GM11168 (cell line): ENCODE data around the gene DNAJA1.

ENCODE experiments used
- in situ Hi-C: fragments of 300-500 bp; cut with MboI; formaldehyde crosslinking; loops from one replicate; pipeline ENCODE4 v1.12.0; 2022; ENCODE audit warnings: low sequenced_read_pairs; ENCODE audit not compliant: unreplicated experiment

DNAJA1 gene

DNA sequence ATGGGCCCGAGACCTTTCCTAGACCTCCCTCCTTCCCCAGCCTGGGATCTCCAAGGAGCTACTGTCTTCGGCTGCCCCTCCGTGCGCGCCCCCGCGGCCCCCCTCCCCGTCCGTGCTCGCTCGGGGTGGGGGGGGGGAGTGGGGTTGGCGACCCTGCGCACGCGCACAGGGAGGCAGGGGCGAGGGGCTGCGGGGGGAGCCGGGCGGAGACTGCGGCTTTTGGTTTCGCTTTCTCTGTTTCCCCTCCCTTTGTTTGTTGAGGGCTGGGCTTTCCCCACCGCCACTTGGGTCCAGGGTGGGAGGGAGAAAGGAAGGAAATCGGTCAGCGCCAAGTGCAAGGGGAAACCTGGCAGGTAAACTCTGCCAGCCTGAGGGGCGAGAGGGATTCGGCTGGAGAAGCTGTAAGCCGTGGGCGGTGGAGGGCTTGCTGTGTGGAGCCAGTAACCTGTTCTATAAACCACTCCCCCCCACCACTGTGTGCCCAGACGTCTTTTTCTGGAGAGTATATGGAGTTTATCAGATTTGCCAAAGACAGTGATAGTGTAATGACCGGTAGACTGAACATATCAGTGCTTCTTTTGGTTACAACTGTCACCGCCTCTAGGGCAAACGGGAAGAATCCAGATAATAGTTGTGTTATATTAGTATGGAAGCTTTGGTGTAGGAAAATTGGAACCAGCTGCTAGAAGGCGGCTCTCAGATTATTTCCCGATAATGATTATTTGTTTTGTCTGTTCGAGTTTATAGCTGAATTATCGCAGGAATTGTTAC, 684 bp downstream of the DNAJA1 start:
- in situ Hi-C loops: no loop called here

DNA sequence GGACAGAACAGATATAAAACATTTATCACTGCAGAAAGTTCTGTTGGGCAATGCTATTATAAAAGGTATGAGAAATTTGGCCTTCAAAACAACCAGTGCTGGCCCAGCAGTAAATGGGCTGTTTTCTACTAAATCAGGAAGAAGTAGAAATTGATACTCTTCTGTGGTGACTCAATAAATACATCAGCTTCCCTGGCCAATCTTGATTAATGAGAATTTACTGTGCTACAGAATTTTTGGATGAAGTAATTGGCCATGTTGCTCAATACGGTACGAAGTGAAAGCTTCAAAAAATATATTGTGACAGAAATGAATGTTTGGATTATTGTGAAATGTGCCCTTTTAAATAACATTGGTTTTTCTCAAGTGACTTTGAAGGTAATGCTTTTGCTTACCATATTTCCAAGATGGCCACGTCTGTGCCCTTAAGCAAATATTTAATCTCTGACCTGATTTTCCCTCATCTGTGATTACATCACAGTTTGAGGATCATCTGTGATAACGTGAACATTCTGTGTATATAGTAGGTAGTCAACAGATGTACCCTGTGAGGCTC, 4.2 kb downstream of the DNAJA1 start:
- in situ Hi-C loops: no loop called here

DNA sequence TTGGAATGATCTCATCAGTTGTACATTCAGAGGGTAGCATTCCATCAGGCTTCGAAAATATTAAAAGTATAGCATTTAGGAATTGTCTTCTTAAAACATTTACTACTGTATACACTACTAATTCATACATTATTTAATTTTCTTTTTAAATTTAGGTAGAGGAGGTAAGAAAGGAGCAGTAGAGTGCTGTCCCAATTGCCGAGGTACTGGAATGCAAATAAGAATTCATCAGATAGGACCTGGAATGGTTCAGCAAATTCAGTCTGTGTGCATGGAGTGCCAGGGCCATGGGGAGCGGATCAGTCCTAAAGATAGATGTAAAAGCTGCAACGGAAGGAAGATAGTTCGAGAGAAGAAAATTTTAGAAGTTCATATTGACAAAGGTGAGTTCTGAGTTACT, 5.2 kb downstream of the DNAJA1 start:
- in situ Hi-C loops: no loop called here

GRCh38 chr9:33032292-33032691, 7.2 kb downstream of the DNAJA1 start:
- in situ Hi-C loops: no loop called here

- in situ Hi-C loops: no loop called here
These were observed 7.8 kb downstream of the DNAJA1 start for GRCh38 chr9:33032865-33033264.

DNA sequence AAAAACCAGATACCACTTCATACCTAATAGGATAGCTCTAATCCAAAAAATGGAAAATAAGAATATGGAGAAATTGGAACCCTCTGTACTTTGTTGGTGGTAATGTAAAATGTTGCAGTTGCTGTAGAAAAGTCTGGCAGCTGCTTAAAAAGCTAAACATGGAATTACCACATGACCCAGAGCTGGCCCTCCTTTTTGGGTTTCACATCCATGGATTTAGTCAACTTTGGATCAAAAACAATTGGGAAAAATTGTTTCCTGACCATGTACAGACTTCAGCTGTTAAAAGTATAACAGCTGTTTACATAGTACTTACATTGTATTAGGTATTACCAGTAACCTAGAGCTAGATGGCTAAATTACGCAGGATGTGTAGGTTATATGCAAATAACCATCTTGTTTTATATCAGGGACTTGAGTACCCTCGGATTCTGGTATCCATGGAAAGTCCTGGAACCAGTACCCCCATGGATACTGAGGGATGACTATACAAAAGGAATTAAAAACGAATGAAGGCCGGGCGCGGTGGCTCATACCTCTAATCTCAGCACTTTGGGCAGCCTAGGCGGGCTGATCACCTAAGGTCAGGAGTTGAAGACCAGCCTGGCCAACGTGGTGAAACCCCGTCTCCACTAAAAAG, 15.8 kb downstream of the DNAJA1 start:
- in situ Hi-C loops: no loop called here

- in situ Hi-C loops: no loop called here
These were observed 16.5 kb downstream of the DNAJA1 start for GRCh38 chr9:33041432-33042188.

DNA sequence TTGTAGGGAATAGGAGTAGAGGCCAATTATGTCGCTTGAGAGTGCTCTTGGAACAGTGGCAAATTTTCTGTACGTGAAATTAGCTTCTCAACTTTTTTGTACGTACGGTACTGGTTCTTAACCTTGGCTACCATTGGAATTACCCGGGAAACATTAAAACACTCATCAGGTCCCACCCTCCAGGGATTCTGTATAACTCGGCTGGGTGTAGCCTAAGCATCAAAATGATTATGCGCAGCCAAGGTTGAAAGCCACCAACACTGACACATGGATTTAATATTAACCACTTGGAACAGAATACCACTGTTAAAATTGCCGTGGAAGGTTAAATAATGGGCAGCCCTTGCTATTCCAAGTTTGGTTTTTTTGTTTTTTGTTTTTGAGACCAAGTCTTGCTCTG, 17.4 kb downstream of the DNAJA1 start:
- in situ Hi-C loops: no loop called here

DNA sequence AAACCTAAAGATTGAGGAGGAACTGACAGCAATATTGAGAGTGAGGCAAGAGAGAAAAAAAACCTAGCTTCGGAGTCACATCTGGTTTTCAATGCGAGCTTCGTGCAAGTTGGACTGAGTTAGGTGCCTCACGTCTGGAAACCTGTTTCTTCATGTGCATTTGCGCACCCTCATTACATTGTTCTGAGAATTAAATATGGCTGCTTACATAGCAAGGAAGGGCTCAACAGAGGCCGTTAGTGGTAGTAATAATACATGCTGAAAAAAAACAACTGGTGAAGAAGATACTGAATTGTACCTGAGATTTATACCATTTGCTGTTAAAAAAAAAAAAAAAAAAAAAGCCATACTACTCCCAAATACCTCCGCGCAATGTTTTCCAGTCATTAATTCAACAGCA, 18.6 kb downstream of the DNAJA1 start:
- in situ Hi-C loops: no loop called here

DNA sequence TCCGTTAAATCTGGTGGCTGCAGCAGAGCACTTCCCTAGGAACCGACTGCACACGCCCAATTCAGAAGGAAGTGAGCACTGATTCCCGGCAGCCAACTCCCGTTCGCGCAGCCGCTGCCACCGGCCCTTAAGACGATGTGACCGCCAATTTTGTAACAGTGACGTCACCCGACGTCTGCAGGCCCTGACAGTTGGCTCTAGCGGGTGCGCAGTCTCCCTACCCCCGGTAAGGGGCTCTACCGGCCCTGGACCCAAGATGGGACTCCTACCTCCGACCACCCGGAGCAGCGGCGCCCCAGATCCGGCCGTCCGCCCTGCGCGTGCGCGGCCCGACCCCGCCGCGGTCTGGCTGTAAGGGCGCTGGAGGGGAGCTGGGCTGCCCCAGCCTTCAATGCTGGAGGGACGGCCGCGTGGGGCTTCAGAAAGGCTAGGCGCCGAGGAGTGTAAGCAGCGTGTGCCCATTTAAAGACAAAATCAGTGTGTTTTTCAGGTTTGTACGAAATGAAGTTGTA, 19.1 kb downstream of the DNAJA1 start:
- in situ Hi-C loops: no loop called here

GRCh38 chr9:33044677-33045282, 19.7 kb downstream of the DNAJA1 start:
- in situ Hi-C loops: no loop called here

DNA sequence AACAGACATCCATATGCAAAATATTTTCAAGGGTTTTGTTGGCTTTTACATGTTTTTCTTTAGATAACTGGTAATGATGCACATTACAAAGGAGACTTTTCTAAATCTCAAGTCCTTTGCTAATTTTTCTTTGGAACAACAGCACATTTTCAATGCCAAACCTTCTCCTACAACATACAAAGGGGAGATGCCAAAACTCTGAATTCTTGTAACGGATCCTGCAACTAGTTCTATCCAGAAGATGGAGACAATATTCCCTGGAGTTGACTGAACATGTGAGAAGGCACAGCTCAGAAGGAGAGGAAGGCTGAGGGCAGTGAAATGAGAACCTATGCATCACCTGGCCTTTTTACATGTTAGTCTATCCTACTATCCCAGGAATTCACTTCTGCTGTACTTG, 21.0 kb downstream of the DNAJA1 start:
- in situ Hi-C loops: no loop called here

GRCh38 chr9:33048054-33048465, 23.0 kb downstream of the DNAJA1 start:
- in situ Hi-C loops: no loop called here

- in situ Hi-C loops: no loop called here
These were observed 24.7 kb downstream of the DNAJA1 start for GRCh38 chr9:33049680-33050361.

DNA sequence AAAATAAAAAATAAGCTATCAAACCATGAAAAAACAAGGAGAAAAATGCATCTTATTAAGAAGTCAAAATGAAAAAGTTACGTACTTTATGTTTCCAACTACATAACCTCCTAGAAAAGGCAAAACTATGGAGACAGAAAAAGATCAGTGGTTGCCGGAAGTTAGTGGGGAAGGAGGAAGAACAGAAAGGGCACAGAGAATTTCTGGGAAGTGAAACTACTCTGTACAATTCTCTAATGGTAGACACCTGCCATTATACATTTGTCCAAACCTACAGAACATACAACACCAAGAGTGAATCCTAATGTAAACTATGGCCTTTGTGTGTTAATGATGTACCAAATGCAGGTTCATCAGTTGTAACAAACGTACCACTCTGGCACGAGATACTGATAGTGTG, 26.1 kb downstream of the DNAJA1 start:
- in situ Hi-C loops: no loop called here

DNA sequence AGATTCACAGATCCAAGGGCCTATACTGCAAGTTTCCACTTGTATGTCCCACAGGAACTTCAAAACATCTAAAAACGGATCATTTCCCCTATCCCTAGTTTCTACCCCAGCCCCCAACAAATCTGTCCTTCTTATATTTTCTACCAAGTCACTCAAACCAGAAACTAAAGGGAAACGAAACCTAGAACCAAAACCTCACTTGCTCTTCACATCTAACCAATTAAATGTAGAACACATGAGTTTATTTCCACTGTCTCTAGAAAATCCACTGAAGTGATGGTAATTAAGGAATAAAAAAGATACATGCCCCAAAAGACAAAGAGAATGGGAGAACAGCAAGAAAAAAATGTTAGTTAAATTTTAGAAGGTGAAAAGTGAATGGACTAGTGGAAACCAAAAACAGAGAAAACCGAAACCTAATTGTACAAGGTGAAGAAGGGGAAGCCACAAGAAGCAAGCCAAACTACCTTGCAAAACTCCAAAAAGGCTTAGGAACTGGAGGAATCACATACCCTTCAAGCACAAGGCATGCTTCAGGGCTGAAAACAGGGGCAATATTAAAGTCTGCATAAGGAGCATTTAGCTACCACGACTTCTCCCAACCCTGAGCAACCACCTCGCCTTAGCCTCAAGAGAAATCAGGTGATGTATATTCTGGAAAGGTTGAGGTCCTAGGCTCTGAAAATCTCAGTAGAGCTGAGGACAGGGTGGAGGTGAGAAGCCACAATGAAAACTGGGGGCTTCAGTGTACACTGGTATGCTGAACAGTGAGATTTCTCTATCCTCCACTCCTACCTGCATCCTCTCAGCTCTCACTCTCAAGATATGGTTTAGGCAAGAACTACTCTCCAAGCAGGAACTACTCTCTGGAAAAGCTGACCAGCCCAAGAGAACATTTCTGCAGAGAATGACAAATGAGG, 40.3 kb downstream of the DNAJA1 start:
- in situ Hi-C loops: no loop called here

DNA sequence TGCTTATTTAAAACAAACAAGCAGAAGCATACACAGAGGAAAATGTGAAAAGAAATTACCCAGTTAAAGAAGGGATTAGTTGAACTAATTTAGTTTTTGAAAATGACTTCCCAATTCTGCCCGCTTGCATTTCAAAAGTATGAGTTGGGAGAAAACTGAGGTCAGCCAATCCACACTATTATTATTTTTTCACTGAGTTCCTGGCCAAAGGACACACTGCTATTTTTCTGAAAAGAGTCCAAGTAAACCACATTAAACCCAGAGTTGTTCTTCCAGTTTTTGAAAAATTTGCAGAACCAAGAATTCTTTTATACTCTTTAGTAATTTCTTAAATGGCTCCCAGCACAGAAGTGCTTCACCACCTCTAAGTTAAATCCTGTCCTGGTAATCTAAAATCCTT, 43.9 kb downstream of the DNAJA1 start:
- in situ Hi-C loops: no loop called here

DNA sequence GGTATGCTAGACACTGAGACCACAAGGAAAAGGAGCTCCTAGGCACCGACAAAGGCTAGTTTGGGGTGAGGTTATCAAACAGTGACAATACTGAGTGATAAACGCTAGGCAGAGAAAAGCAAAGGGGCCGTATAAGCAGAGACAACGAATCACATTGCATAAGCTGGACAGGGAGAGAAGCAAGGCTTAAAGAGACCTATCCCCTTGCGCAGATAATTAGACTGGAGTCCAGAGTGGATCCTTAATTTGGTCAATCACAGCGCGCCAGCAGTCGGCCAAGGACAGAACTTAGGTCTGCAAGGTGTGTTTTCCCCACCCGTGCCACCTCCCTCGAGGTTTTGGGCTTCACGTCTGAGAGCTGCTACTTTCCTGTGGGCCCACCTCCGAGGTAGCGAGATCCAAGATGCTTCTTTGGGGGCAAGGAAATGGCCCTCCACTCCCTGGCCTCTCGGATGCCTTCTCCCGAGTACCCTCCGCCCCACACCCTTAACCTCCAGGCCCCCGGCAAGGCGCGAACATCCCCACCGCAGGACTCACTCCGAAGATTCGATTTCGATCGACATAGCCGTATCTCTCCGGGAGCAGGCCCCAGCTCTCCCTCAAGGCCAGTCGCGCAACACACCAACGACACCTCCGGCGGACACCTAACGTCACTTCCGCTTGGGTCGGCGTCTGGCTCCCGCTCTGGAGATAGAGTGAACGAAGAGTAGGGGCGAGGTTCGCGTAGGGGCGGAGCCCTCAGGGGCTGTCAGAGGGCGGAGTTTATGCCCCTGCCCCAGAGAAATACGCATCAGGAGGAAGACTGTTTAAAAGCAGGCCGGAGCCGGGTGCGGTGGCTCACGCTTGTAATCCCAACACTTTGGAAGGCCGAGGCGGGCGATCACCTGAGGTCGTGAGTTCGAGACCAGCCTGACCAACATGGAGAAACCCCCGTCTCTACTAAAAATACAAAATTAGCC, 51.3 kb downstream of the DNAJA1 start, which contains the start of gene SMU1:
SMU1 (minus strand) TSS at position 629 of the 959 bp plus-strand sequence; CDS start at position 563, 66 bp downstream.
- in situ Hi-C loops: loop anchor here (5.0 kb wide), 1 partner anchor 91 kb away; the partner anchor contains the start of gene B4GALT1
